ENCODE data around the gene KMO.

Gene KMO

GRCh38 chr1:241555526-241555925 is 23.3 kb downstream of the KMO start:
- H3K4me3 ChIP-seq (ENCODE audit: low read depth, low read length) = no peak overlapping the region
- no peak for TF ChIP-seq CTCF (IDR thresholded peaks at IDR 0.05; ENCODE audit: low read depth, low read length)

- no peak for TF ChIP-seq CTCF (IDR thresholded peaks at IDR 0.05; ENCODE audit: low read depth, low read length)
- H3K4me3 ChIP-seq (ENCODE audit: low read depth, low read length) = no peak overlapping the region
These were observed 24.9 kb downstream of the KMO start for GRCh38 chr1:241557031-241557430.

GRCh38 chr1:241557551-241558193 is 25.5 kb downstream of the KMO start:
- no peak for TF ChIP-seq CTCF (IDR thresholded peaks at IDR 0.05; ENCODE audit: low read depth, low read length)
- H3K4me3 ChIP-seq (ENCODE audit: low read depth, low read length) = no peak overlapping the region

- TF ChIP-seq CTCF (IDR thresholded peaks at IDR 0.05; ENCODE audit: low read depth, low read length) = no peak
These were observed 28.1 kb downstream of the KMO start for GRCh38 chr1:241560146-241560848.

GRCh38 chr1:241560849-241561187 is 28.6 kb downstream of the KMO start:
- H3K4me3 ChIP-seq (ENCODE audit: low read depth, low read length) = no peak overlapping the region
- no peak for TF ChIP-seq CTCF (IDR thresholded peaks at IDR 0.05; ENCODE audit: low read depth, low read length)

More at GRCh38 chr1:241560146-241560848, 28.1 kb downstream of the KMO start:
- no peak overlapping the region for H3K4me3 ChIP-seq (ENCODE audit: low read depth, low read length)

DNA sequence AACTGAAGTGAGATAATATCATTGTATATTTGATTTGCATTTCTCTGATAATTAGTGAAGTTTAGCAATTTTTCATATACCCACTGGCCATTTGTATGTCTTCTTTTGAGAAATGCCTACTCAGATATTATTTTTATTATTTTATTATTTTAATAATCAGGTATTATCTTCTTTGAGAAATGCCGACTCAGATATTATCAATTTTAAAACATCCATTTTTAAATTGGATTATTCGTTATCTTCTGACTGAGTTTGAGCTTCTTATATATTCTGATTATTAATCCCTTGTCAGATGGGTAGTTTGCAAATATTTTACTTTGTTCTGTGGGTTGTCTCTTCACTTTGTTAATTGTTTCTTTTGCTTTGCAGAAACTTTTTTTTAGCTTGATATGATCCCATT is 37.7 kb downstream of the KMO start:
- no peak for TF ChIP-seq CTCF (IDR thresholded peaks at IDR 0.05; ENCODE audit: low read depth, low read length)
- H3K4me3 ChIP-seq (ENCODE audit: low read depth, low read length) = no peak overlapping the region

DNA sequence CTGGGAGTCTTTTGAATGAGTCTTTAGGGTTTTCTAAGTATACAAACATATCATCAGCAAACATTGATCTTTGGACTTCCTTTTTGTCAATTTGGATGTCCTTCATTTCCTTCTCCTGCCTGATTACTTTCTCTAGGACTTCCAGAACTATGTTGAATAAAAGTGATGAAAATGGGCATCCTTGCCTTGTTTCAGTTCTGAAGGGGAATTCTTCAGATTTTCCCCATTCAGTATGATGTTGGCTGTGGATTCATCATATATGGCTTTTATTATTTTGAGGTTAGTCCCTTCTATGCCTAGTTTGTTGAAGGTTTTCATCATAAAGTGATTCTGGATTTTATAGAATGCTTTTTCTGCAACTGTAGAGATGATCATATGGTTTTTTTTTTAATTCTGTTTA is 42.0 kb downstream of the KMO start:
- no peak overlapping the region for H3K4me3 ChIP-seq (ENCODE audit: low read depth, low read length)
- no peak for TF ChIP-seq CTCF (IDR thresholded peaks at IDR 0.05; ENCODE audit: low read depth, low read length)
